ENCODE measurements around the gene VWF. TPM values are rescaled to one million over a fixed set of nuclear protein-coding genes. Genes with fewer than 3 reads are reported as not detected.

The VWF gene
- total RNA-seq, 2 donors from 2014 or later, result 189 to 331 TPM

DNA sequence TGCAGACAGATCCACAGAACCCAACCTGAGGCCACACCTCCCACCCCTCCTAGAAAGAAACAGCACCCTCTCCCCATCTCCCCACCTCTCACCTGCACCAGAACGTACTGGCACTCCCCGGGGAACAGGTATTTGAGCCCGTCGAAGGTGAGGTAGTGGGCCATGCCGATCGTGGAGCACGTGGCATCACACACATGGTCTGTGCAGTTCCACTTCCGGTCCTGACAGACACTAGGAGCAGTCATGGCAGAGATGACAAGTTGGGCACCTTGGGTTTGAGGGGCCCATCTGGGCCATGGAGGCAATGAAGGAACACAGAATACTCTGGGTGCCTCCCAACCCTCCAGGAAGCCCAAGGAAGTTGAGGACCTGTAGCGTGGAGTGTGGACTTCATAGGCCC lies 89.9 kb downstream of the VWF start:
- Histone ChIP-seq H3K9me3 (no peaks in the 10 kb centered on the region), H3K4me3 (no peak overlapping the region)
- no peak for DNase-seq (ENCODE audit: low spot score)

DNA sequence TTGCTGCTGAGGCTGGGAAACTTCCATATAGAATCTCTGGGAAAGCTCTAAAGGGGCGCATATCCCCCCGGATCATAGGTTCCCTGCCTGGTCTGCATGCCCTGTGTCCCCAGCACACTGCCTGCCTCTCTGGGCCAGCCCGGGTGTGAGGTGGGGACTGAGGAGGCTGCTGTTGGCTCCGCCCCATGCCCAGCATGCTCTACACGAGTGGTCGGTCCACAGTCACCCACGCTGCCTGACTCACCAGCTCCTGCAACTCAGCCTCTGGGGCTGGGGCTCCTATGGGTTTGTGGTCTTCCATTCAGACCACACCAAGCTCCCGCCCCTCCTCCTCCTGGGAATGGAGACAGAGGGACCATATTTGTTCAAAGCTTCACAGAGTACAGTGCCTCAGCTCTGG lies 90.9 kb downstream of the VWF start:
- no peak for DNase-seq (ENCODE audit: low spot score)
- Histone ChIP-seq H3K9me3 (peaks cover 0 to 1% of the 10 kb centered on the region in 2 donors), H3K4me3 (no peak overlapping the region), H3K27ac (no peak overlapping the region), H3K36me3 (peaks cover 24% of the 10 kb centered on the region), H3K27me3 (no peaks in the 10 kb centered on the region), H3K4me1 (no peaks in the 10 kb centered on the region)
- TF ChIP-seq, protein P1, sequence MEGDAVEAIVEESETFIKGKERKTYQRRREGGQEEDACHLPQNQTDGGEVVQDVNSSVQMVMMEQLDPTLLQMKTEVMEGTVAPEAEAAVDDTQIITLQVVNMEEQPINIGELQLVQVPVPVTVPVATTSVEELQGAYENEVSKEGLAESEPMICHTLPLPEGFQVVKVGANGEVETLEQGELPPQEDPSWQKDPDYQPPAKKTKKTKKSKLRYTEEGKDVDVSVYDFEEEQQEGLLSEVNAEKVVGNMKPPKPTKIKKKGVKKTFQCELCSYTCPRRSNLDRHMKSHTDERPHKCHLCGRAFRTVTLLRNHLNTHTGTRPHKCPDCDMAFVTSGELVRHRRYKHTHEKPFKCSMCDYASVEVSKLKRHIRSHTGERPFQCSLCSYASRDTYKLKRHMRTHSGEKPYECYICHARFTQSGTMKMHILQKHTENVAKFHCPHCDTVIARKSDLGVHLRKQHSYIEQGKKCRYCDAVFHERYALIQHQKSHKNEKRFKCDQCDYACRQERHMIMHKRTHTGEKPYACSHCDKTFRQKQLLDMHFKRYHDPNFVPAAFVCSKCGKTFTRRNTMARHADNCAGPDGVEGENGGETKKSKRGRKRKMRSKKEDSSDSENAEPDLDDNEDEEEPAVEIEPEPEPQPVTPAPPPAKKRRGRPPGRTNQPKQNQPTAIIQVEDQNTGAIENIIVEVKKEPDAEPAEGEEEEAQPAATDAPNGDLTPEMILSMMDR (IDR thresholded peaks at IDR 0.05), result no peak

More for the DNA sequence above, 89.9 kb downstream of the VWF start:
- H3K36me3 ChIP-seq, result peaks cover 24% of the 10 kb centered on the region
- H3K27me3 ChIP-seq, result no peaks in the 10 kb centered on the region
- TF ChIP-seq, protein P1 (IDR thresholded peaks at IDR 0.05), result no peak
- H3K4me1 ChIP-seq, result no peaks in the 10 kb centered on the region
- no peak overlapping the region for H3K27ac ChIP-seq

DNA sequence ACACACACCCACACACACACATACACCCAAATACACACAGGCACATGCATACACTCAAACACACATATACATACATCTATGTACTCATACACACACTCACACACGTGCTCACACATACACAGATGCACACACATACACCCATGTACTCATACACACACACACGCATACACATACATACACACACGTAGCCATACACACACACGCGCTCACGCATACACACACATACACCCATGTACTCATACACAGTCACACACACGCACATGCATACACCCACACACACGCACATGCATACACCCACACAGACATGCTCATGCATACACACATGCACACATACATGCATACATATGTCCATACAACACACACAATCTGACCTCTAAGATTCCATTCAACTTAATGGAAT lies 91.7 kb downstream of the VWF start:
- Histone ChIP-seq H3K4me3 (no peak overlapping the region), H3K27me3 (no peaks in the 10 kb centered on the region), H3K4me1 (no peaks in the 10 kb centered on the region), H3K36me3 (peaks cover 24% of the 10 kb centered on the region), H3K9me3 (peaks cover 0 to 8% of the 10 kb centered on the region in 2 donors), H3K27ac (no peak overlapping the region)
- TF ChIP-seq, protein P1 (IDR thresholded peaks at IDR 0.05), result no peak
- no peak for DNase-seq (ENCODE audit: low spot score)

DNA sequence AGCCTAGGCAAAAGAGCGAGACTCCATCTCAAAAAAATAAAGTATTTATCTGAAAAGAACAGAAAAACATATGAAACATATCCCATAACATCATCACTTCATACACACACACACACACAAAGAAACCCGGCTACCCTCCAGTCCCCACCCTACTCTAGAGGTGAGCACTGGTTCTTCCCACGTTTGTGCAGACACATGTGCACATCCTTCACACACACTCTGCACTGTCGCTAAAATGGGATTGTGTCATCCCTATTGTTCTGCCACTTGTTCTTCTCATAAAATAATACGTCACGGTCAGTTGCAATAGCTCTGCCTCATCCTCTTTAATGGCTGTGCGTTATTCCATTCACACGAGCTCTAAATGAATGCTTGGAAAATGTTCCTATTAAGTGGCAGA lies 93.5 kb downstream of the VWF start:
- no peaks in the 10 kb centered on the region for H3K4me1 ChIP-seq
- no peaks in the 10 kb centered on the region for H3K27me3 ChIP-seq
- TF ChIP-seq, protein P1 (IDR thresholded peaks at IDR 0.05), result no peak
- H3K27ac ChIP-seq, result no peak overlapping the region
- no peak overlapping the region for H3K4me3 ChIP-seq
- no peak for DNase-seq (ENCODE audit: low spot score)
- H3K9me3 ChIP-seq, result peaks cover 0 to 8% of the 10 kb centered on the region in 2 donors
- peaks cover 17% of the 10 kb centered on the region for H3K36me3 ChIP-seq

DNA sequence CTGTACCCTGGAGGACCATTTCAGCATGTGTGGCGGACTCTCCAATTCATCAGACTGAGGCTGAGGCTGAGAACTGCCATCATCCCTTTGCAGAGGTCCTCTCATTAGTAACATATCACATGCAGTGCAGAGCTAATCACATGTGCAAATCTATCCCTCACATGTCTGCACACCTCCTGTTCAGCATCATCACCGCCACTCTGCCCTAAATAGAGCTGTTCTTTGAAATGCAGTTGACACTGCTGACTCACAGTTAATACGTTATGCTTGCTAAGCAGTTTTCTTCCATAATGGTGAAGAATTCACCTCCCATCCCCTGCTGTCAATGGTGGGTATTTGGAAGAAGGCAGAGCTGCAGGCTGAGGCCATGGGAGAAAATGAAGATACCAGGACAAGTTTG lies 94.4 kb downstream of the VWF start:
- H3K36me3 ChIP-seq, result peaks cover 13% of the 10 kb centered on the region
- H3K27ac ChIP-seq, result no peak overlapping the region
- no peak for DNase-seq (ENCODE audit: low spot score)
- H3K4me1 ChIP-seq, result no peaks in the 10 kb centered on the region
- peaks cover 0 to 8% of the 10 kb centered on the region in 2 donors for H3K9me3 ChIP-seq
- TF ChIP-seq, protein P1 (IDR thresholded peaks at IDR 0.05), result no peak
- H3K4me3 ChIP-seq, result no peak overlapping the region
- no peaks in the 10 kb centered on the region for H3K27me3 ChIP-seq

DNA sequence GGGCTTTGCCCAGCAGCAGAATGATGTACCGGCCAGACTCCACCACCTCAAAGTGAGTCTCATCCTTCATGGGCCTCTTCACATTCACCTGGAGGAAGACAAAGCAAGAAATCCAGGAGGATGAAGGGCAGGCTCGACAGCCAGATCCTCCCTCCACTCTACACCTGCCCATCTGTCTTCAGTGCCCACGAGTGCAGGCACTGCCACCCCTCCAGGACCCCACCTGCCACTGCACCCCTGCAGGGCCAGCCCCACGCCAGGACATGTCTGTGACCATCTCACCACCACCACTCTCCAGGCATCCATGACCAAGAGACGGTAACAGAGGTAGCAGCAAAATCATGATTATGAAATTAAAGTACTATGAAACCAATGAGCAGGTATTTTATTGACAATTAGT lies 95.1 kb downstream of the VWF start:
- Histone ChIP-seq H3K4me3 (no peak overlapping the region), H3K36me3 (peaks cover 7% of the 10 kb centered on the region), H3K27ac (no peak overlapping the region), H3K4me1 (no peaks in the 10 kb centered on the region), H3K27me3 (no peaks in the 10 kb centered on the region), H3K9me3 (peaks cover 0 to 8% of the 10 kb centered on the region in 2 donors)
- TF ChIP-seq, protein P1 (IDR thresholded peaks at IDR 0.05), result no peak
- DNase-seq (ENCODE audit: low spot score), result no peak
